ENCODE data around the gene FIP1L1. TPM values are rescaled to one million over a fixed set of nuclear protein-coding genes. Genes with fewer than 3 reads are reported as not detected.
"Not testable (repeated sequence)": the region's sequence is repeated elsewhere in the genome, so short reads cannot be mapped to it uniquely, and the experiment has no call there.

Gene FIP1L1
- total RNA-seq, 1 experiment from 2014 or later, result 47.6 TPM

DNA sequence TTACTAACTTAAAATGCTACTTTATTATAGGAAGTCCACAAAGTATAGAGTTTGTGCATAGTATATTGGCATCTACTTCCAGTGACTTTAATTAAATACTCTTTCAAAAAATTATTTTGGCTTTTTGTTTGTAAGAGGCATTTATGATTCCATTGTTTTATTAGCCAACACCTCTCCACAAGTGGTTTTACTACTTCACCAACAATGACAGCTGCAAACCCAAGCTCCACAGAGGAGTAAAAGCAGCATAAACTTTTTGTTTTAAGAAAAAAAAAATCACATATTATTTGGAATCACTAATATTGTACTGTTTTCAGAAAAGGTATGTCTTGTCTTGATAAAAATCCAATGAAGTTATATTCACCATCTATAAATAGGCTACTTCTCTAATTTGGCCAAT, 88.5 kb downstream of the FIP1L1 start:
- Mint-ChIP-seq H3K9me3 (peaks cover 36% of the 10 kb centered on the region), H3K27ac (no peak overlapping the region), H3K4me1 (no peaks in the 10 kb centered on the region), H3K36me3 (peaks cover 55% of the 10 kb centered on the region), H3K4me3 (no peak overlapping the region), H3K27me3 (ENCODE audit: low read depth) (no peaks in the 10 kb centered on the region; the same call in 1 of the 2 replicates)
- ChIA-PET POLR2A (no interaction called here), CTCF (no interaction called here)
- TF ChIP-seq IRF2 (CRISPR knock-in tag; IDR thresholded peaks at IDR 0.05; ENCODE audit: borderline replicate concordance, low read depth), result no peak
- no peak for TF ChIP-seq JAZF1 (CRISPR knock-in tag; IDR thresholded peaks at IDR 0.05)
- TF ChIP-seq ZNF263 (CRISPR knock-in tag; IDR thresholded peaks at IDR 0.05; ENCODE audit: low read depth), result no peak
- no peak for TF ChIP-seq STAT6 (CRISPR knock-in tag; conservative IDR thresholded peaks at IDR 0.05; ENCODE audit: low read depth)
- no peak for TF ChIP-seq MXD4 (CRISPR knock-in tag; IDR thresholded peaks at IDR 0.05; ENCODE audit: borderline replicate concordance)
- no peak for TF ChIP-seq ZNF396 (CRISPR knock-in tag; IDR thresholded peaks at IDR 0.05; ENCODE audit: borderline replicate concordance)
- TF ChIP-seq SOX15 (CRISPR knock-in tag; IDR thresholded peaks at IDR 0.05), result no peak
- no peak for TF ChIP-seq ZBTB21 (CRISPR knock-in tag; IDR thresholded peaks at IDR 0.05; ENCODE audit: borderline replicate concordance)
- TF ChIP-seq ZNF138 (CRISPR knock-in tag; conservative IDR thresholded peaks at IDR 0.05), result no peak
- no peak for TF ChIP-seq SMAD3 (CRISPR knock-in tag; IDR thresholded peaks at IDR 0.05; ENCODE audit: borderline replicate concordance)
- TF ChIP-seq HMGA2 (CRISPR knock-in tag; IDR thresholded peaks at IDR 0.05), result no peak
- TF ChIP-seq, protein P1, sequence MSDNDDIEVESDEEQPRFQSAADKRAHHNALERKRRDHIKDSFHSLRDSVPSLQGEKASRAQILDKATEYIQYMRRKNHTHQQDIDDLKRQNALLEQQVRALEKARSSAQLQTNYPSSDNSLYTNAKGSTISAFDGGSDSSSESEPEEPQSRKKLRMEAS (CRISPR knock-in tag; IDR thresholded peaks at IDR 0.05), result no peak
- TF ChIP-seq, protein P2, sequence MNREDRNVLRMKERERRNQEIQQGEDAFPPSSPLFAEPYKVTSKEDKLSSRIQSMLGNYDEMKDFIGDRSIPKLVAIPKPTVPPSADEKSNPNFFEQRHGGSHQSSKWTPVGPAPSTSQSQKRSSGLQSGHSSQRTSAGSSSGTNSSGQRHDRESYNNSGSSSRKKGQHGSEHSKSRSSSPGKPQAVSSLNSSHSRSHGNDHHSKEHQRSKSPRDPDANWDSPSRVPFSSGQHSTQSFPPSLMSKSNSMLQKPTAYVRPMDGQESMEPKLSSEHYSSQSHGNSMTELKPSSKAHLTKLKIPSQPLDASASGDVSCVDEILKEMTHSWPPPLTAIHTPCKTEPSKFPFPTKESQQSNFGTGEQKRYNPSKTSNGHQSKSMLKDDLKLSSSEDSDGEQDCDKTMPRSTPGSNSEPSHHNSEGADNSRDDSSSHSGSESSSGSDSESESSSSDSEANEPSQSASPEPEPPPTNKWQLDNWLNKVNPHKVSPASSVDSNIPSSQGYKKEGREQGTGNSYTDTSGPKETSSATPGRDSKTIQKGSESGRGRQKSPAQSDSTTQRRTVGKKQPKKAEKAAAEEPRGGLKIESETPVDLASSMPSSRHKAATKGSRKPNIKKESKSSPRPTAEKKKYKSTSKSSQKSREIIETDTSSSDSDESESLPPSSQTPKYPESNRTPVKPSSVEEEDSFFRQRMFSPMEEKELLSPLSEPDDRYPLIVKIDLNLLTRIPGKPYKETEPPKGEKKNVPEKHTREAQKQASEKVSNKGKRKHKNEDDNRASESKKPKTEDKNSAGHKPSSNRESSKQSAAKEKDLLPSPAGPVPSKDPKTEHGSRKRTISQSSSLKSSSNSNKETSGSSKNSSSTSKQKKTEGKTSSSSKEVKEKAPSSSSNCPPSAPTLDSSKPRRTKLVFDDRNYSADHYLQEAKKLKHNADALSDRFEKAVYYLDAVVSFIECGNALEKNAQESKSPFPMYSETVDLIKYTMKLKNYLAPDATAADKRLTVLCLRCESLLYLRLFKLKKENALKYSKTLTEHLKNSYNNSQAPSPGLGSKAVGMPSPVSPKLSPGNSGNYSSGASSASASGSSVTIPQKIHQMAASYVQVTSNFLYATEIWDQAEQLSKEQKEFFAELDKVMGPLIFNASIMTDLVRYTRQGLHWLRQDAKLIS (CRISPR knock-in tag; IDR thresholded peaks at IDR 0.05; ENCODE audit: borderline replicate concordance), result no peak
- TF ChIP-seq, protein P3, sequence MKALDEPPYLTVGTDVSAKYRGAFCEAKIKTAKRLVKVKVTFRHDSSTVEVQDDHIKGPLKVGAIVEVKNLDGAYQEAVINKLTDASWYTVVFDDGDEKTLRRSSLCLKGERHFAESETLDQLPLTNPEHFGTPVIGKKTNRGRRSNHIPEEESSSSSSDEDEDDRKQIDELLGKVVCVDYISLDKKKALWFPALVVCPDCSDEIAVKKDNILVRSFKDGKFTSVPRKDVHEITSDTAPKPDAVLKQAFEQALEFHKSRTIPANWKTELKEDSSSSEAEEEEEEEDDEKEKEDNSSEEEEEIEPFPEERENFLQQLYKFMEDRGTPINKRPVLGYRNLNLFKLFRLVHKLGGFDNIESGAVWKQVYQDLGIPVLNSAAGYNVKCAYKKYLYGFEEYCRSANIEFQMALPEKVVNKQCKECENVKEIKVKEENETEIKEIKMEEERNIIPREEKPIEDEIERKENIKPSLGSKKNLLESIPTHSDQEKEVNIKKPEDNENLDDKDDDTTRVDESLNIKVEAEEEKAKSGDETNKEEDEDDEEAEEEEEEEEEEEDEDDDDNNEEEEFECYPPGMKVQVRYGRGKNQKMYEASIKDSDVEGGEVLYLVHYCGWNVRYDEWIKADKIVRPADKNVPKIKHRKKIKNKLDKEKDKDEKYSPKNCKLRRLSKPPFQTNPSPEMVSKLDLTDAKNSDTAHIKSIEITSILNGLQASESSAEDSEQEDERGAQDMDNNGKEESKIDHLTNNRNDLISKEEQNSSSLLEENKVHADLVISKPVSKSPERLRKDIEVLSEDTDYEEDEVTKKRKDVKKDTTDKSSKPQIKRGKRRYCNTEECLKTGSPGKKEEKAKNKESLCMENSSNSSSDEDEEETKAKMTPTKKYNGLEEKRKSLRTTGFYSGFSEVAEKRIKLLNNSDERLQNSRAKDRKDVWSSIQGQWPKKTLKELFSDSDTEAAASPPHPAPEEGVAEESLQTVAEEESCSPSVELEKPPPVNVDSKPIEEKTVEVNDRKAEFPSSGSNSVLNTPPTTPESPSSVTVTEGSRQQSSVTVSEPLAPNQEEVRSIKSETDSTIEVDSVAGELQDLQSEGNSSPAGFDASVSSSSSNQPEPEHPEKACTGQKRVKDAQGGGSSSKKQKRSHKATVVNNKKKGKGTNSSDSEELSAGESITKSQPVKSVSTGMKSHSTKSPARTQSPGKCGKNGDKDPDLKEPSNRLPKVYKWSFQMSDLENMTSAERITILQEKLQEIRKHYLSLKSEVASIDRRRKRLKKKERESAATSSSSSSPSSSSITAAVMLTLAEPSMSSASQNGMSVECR (CRISPR knock-in tag; IDR thresholded peaks at IDR 0.05; ENCODE audit: borderline replicate concordance), result no peak
- no peak for TF ChIP-seq TCF7 (CRISPR knock-in tag; IDR thresholded peaks at IDR 0.05; ENCODE audit: low read depth)
- TF ChIP-seq, protein P4, sequence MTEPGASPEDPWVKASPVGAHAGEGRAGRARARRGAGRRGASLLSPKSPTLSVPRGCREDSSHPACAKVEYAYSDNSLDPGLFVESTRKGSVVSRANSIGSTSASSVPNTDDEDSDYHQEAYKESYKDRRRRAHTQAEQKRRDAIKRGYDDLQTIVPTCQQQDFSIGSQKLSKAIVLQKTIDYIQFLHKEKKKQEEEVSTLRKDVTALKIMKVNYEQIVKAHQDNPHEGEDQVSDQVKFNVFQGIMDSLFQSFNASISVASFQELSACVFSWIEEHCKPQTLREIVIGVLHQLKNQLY (CRISPR knock-in tag; IDR thresholded peaks at IDR 0.05), result no peak
- ATAC-seq (no peak), DNase-seq (ENCODE audit: low spot score) (no peak)

DNA sequence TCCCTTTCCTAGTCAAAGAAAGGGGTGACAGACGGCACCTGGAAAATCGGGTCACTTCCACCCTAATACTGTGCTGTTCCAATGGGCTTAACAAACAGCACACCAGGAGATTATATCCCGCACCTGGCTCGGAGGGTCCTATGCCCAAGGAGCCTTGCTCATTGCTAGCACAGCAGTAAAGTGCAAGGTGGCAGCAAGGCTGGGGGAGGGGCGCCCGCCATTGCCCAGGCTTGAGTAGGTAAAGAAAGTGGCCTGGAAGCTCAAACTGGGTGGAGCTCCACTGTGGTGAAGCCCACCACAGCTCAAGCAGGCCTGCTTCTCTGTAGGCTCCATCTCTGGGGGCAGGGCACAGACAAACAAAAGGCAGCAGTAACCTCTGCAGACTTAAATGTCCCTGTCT, 89.1 kb downstream of the FIP1L1 start:
- POLR2A ChIA-PET; H3K4me1 Mint-ChIP-seq; H3K27me3 Mint-ChIP-seq (ENCODE audit: low read depth); DNase-seq (ENCODE audit: low spot score); CTCF ChIA-PET; H3K27ac Mint-ChIP-seq; H3K4me3 Mint-ChIP-seq; ATAC-seq: not testable (repeated sequence)
- Mint-ChIP-seq H3K9me3 (peaks cover 36% of the 10 kb centered on the region), H3K36me3 (peaks cover 54% of the 10 kb centered on the region)

All from WTC11 (cell line).